Measurements from ENCODE around the gene CSNK1A1. TPM values are rescaled to one million over a fixed set of nuclear protein-coding genes. Genes with fewer than 3 reads are reported as not detected.

Gene CSNK1A1
- polyA plus RNA-seq, 2 of the 4 experiments (the other 2 are of a cell fraction), result 123 to 218 TPM

DNA sequence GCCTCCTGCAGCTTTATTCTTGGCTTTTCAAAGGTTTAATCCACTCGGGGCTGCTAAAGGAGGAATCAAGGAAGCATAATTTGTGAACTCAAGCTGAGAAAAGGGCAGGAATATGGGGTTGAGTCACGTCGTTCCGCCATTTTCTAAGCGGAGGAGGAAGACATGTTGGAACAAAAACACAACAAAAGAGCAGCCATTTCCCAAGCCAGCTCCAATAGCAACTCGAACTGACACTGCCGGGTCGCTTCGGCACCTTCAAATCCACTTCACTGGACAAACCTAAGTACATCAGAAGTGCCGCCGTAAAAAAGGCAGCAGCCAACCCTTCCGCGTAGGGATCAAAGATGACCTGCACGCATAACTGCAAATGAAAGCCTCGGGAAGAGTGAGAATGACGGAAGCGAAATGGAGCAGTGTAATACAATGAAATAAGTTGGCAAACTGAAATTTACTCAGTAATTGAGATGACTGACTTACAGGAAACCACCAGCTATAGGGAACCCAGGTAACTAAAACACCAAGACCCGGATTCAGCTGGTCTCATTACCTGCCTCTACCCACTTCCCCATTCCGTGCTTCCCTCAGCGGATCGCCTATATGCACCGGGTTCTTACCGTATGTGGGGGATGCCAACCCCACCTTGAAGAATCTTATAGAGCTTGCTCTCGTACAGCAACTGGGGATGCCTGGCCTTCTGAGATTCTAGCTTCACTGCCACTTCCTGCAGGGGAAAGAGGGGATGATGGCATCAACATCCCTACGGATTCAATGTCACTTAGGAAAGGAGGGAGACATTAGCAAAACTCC, 1.6 kb downstream of the CSNK1A1 start (continued):
- TF ChIP-seq, protein P1, sequence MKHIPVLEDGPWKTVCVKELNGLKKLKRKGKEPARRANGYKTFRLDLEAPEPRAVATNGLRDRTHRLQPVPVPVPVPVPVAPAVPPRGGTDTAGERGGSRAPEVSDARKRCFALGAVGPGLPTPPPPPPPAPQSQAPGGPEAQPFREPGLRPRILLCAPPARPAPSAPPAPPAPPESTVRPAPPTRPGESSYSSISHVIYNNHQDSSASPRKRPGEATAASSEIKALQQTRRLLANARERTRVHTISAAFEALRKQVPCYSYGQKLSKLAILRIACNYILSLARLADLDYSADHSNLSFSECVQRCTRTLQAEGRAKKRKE (CRISPR knock-in tag; IDR thresholded peaks at IDR 0.05; ENCODE audit: low read depth), result no peak
- no peak for TF ChIP-seq NFE2L2 (conservative IDR thresholded peaks at IDR 0.05; ENCODE audit: low read length)
- no peak for TF ChIP-seq TP53 (CRISPR knock-in tag; IDR thresholded peaks at IDR 0.05)
- TF ChIP-seq CBX8 (IDR thresholded peaks at IDR 0.05), result no peak
- TF ChIP-seq GATA3 (IDR thresholded peaks at IDR 0.05; ENCODE audit: borderline replicate concordance), result no peak

DNA sequence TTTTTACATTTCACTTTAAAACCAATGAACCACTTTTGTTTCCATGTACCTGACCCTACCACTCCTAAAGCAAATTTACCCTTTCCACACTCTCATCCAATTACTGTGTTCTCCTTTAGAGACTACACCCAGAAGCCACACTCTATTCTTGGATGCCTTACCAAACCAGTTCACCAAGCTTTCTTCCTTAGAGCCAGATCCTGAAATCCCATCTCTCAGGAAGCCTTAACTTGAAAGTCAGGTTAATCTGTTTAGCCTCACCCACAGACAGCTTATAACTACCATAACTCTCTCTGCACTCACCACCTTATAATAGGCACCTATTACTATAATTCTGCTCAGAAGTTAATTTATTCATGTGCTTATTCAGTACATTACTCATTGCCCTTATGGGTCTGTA, 4.3 kb downstream of the CSNK1A1 start:
- CTCF ChIA-PET, result interaction anchor here (0.7 to 4.2 kb wide), 6 partner anchors 16 to 437 kb away, joined by 3 to 19 read pairs (median 4); no protein-coding TSS in a partner anchor
- no peak overlapping the region for H3K4me3 ChIP-seq
- TF ChIP-seq HOXA7 (CRISPR knock-in tag; IDR thresholded peaks at IDR 0.05) (no peak), NPAS2 (CRISPR knock-in tag; IDR thresholded peaks at IDR 0.05; ENCODE audit: borderline replicate concordance) (no peak), CBX2 (IDR thresholded peaks at IDR 0.05; ENCODE audit: borderline replicate concordance, low read depth) (no peak), EHMT2 (IDR thresholded peaks at IDR 0.05; ENCODE audit: low read depth) (no peak), RFX5 (IDR thresholded peaks at IDR 0.05) (no peak), RARB (CRISPR knock-in tag; IDR thresholded peaks at IDR 0.05) (no peak), POLR2AphosphoS2 (conservative IDR thresholded peaks at IDR 0.05; ENCODE audit: low read length) (no peak), FOSB (CRISPR knock-in tag; IDR thresholded peaks at IDR 0.05) (no peak), HDAC2 (IDR thresholded peaks at IDR 0.05) (no peak), CHD2 (IDR thresholded peaks at IDR 0.05; ENCODE audit: low read length, partially characterized antibody) (no peak), FOSL2 (IDR thresholded peaks at IDR 0.05) (no peak), FOSL2 (CRISPR knock-in tag; IDR thresholded peaks at IDR 0.05) (no peak), ZSCAN20 (CRISPR knock-in tag; IDR thresholded peaks at IDR 0.05) (no peak), SMC3 (IDR thresholded peaks at IDR 0.05) (no peak), HOXB13 (CRISPR knock-in tag; IDR thresholded peaks at IDR 0.05; ENCODE audit: low read depth) (no peak)
- TF ChIP-seq, protein P2, sequence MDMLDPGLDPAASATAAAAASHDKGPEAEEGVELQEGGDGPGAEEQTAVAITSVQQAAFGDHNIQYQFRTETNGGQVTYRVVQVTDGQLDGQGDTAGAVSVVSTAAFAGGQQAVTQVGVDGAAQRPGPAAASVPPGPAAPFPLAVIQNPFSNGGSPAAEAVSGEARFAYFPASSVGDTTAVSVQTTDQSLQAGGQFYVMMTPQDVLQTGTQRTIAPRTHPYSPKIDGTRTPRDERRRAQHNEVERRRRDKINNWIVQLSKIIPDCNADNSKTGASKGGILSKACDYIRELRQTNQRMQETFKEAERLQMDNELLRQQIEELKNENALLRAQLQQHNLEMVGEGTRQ (IDR thresholded peaks at IDR 0.05), result no peak
- TF ChIP-seq, protein P3, sequence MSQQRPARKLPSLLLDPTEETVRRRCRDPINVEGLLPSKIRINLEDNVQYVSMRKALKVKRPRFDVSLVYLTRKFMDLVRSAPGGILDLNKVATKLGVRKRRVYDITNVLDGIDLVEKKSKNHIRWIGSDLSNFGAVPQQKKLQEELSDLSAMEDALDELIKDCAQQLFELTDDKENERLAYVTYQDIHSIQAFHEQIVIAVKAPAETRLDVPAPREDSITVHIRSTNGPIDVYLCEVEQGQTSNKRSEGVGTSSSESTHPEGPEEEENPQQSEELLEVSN (IDR thresholded peaks at IDR 0.05; ENCODE audit: borderline replicate concordance, low read depth), result no peak
- TF ChIP-seq, protein P4, sequence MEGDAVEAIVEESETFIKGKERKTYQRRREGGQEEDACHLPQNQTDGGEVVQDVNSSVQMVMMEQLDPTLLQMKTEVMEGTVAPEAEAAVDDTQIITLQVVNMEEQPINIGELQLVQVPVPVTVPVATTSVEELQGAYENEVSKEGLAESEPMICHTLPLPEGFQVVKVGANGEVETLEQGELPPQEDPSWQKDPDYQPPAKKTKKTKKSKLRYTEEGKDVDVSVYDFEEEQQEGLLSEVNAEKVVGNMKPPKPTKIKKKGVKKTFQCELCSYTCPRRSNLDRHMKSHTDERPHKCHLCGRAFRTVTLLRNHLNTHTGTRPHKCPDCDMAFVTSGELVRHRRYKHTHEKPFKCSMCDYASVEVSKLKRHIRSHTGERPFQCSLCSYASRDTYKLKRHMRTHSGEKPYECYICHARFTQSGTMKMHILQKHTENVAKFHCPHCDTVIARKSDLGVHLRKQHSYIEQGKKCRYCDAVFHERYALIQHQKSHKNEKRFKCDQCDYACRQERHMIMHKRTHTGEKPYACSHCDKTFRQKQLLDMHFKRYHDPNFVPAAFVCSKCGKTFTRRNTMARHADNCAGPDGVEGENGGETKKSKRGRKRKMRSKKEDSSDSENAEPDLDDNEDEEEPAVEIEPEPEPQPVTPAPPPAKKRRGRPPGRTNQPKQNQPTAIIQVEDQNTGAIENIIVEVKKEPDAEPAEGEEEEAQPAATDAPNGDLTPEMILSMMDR (IDR thresholded peaks at IDR 0.05), result no peak

More for the DNA sequence above, 4.3 kb downstream of the CSNK1A1 start:
- POLR2A ChIA-PET, result no interaction called here
- ATAC-seq (no peak), DNase-seq (ENCODE audit: low read depth in 1 of 2, low spot score in 1 of 2) (no peak), FAIRE-seq (no peak)
- H3K4me2 ChIP-seq, result peak overlapping the region; percentile 93; the same call in 1 of the 3 replicates
- H3K4me1 ChIP-seq, result peaks cover 35% of the 10 kb centered on the region
- H3K27ac ChIP-seq, result no peak overlapping the region
- no peaks in the 10 kb centered on the region for H3K9me3 ChIP-seq

All from A549 (cell line).